Thyroid gland (tissue), 4 donors: Measurements from ENCODE around the gene CCDC38.
A peak's percentile ranks its signal among the peaks of the same experiment; 100 is the strongest.

Source experiments
- CTCF ChIP-seq, 6 experiments: fragments of 200-600 bp in 3 of 6; fragments of 450-650 bp in 3 of 6; sonication (generic) in 3 of 6; IDR thresholded peaks; one replicate each; pipeline ENCODE4 v1.5.1; 2016 to 2019; ENCODE audit warnings: antibody characterized with exemption in 6 of 6, mild to moderate bottlenecking in 2 of 6, inconsistent platforms in 1 of 6, moderate library complexity in 1 of 6
- POLR2A ChIP-seq, 2 donors: fragments of 450-650 bp; IDR thresholded peaks; one replicate each; pipeline ENCODE4 v1.6.1; 2017; ENCODE audit warnings: antibody characterized with exemption in 2 of 2, mild to moderate bottlenecking in 2 of 2, moderate library complexity in 1 of 2

GRCh38 chr12:95848575-95849388 is 93.6 kb downstream of the CCDC38 start:
- TF ChIP-seq CTCF (IDR thresholded peaks at IDR 0.05): peak in 4 of 6 experiments; percentile 50 to 71 (median 53)
- TF ChIP-seq POLR2A (IDR thresholded peaks at IDR 0.05): no peak
